ENCODE results near the gene CER1. TPM values are rescaled to one million over a fixed set of nuclear protein-coding genes. Genes with fewer than 3 reads are reported as not detected.

The CER1 gene
- polyA plus RNA-seq, 3 donors, result 0.26 to 0.71 (median 0.29) TPM

DNA sequence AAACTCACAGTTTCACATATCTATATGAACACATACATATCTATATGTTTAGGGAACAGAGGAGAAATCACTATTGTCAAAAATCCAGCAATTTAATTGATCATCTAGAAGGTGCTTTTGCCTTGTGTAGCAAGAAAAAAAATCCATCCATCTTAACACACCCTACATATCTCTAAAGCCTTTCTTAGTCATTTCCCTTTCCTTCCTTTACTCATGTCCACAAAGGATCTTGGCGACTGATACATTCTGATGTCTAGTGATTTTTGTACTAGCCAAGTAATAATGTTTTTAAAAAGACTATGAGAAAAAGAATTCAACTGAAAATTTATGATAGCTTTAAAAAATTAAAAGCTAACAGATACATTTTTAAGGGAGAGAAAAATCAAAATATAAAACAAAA is 51.8 kb downstream of the CER1 start:
- DNase-seq (ENCODE audit: low read depth in 3 of 3, low spot score in 2 of 3), result no peak

Other genes with a start within 250 kb of the CER1 start
- 10 to 100 TPM; 15.4 to 18.8 (median 18.2) TPM for gene ZDHHC21, start 29.3 kb downstream of the CER1 start, polyA plus RNA-seq (ENCODE audit: insufficient read length in 3 of 3)
- 100 to 1,000 TPM; 173 to 182 (median 177) TPM for gene FREM1, start 187.7 kb upstream of the CER1 start, polyA plus RNA-seq (ENCODE audit: insufficient read length in 3 of 3)

All from right renal cortex interstitium (tissue), 3 donors.